Mesenchymal stem cell (in vitro differentiated cells and primary cell): ENCODE measurements around the gene ALDH18A1.

Experiments
- DNase-seq: peaks from one replicate; pipeline ENCODE4 v3.0.0-alpha.2; 2013
- H2AFZ ChIP-seq: one replicate; pipeline ENCODE4 v1.6.1; 2013; ENCODE audit warnings: low read depth, mild to moderate bottlenecking, control low read depth, inconsistent platforms, low read length, moderate library complexity
- H2AK5ac ChIP-seq: 2 replicates; pipeline ENCODE4 v1.6.1; 2013; ENCODE audit warnings: low read length, moderate library complexity, mild to moderate bottlenecking, inconsistent platforms; ENCODE audit not compliant: severe bottlenecking
- H2BK120ac ChIP-seq: one replicate; pipeline ENCODE4 v1.6.1; 2013; ENCODE audit warnings: low read depth, mild to moderate bottlenecking, inconsistent platforms, low read length, moderate library complexity
- H2BK12ac ChIP-seq, 2 experiments: one replicate each; pipeline ENCODE4 v1.6.1; 2013; ENCODE audit warnings: inconsistent platforms in 2 of 2, low read length in 2 of 2, mild to moderate bottlenecking in 2 of 2, moderate library complexity in 2 of 2, control low read depth in 1 of 2
- H2BK15ac ChIP-seq: one replicate; pipeline ENCODE4 v1.6.1; 2013; ENCODE audit warnings: mild to moderate bottlenecking, low read depth, inconsistent platforms; ENCODE audit not compliant: poor library complexity, severe bottlenecking
- H2BK5ac ChIP-seq: 2 replicates; pipeline ENCODE4 v1.6.1; 2013; ENCODE audit warnings: low read depth, mild to moderate bottlenecking, low read length, control low read depth, inconsistent platforms; ENCODE audit not compliant: poor library complexity, severe bottlenecking
- H3K14ac ChIP-seq, 2 experiments: one replicate each; pipeline ENCODE4 v1.6.1; 2013; ENCODE audit warnings: inconsistent platforms in 2 of 2, low read length in 2 of 2, control low read depth in 1 of 2, mild to moderate bottlenecking in 1 of 2, moderate library complexity in 1 of 2
- H3K18ac ChIP-seq, 2 experiments: one replicate each; pipeline ENCODE4 v1.6.1; 2013; ENCODE audit warnings: inconsistent platforms in 2 of 2, low read length in 2 of 2, control low read depth in 1 of 2, low read depth in 1 of 2, mild to moderate bottlenecking in 1 of 2
- H3K23ac ChIP-seq, 2 experiments: one replicate each; pipeline ENCODE4 v1.6.1; 2013; ENCODE audit warnings: inconsistent platforms in 2 of 2, low read length in 2 of 2, mild to moderate bottlenecking in 2 of 2, moderate library complexity in 2 of 2, control low read depth in 1 of 2
- H3K27ac ChIP-seq: 2 replicates; pipeline ENCODE4 v1.5.1; 2013; ENCODE audit warnings: mild to moderate bottlenecking, moderate library complexity, low read length, control low read depth, inconsistent platforms; ENCODE audit not compliant: poor library complexity, severe bottlenecking
- H3K27me3 ChIP-seq, 2 experiments: 2 replicates each; pipeline versions ENCODE4 v1.6.1 to v1.7.0; 2013; ENCODE audit warnings: low read length in 2 of 2, mild to moderate bottlenecking in 2 of 2, moderate library complexity in 2 of 2, control low read depth in 1 of 2, inconsistent platforms in 1 of 2; ENCODE audit not compliant: control insufficient read depth in 1 of 2, insufficient read depth in 1 of 2
- H3K36me3 ChIP-seq, 2 experiments: 2 replicates each; pipeline versions ENCODE4 v1.6.1 to v1.7.0; 2013; ENCODE audit warnings: low read length in 2 of 2, control low read depth in 1 of 2, inconsistent platforms in 1 of 2, low read depth in 1 of 2, mild to moderate bottlenecking in 1 of 2; ENCODE audit not compliant: insufficient read depth in 2 of 2, control insufficient read depth in 1 of 2
- H3K4ac ChIP-seq, 2 experiments: one replicate each; pipeline ENCODE4 v1.6.1; 2013; ENCODE audit warnings: inconsistent platforms in 2 of 2, low read length in 2 of 2, mild to moderate bottlenecking in 2 of 2, moderate library complexity in 2 of 2, control low read depth in 1 of 2, low read depth in 1 of 2
- H3K4me1 ChIP-seq: 2 replicates; pipeline ENCODE4 v1.6.1; 2013; ENCODE audit warnings: low read depth, low read length, control low read depth; ENCODE audit not compliant: control insufficient read depth, insufficient read depth
- H3K4me2 ChIP-seq: 2 replicates; pipeline ENCODE4 v1.6.1; 2013; ENCODE audit warnings: low read length, mild to moderate bottlenecking, inconsistent platforms; ENCODE audit not compliant: poor library complexity, severe bottlenecking
- H3K4me3 ChIP-seq, 2 experiments: 2 replicates each; pipeline versions ENCODE4 v1.5.1 to v1.7.0; 2013; ENCODE audit warnings: low read length in 2 of 2, mild to moderate bottlenecking in 2 of 2, control low read depth in 1 of 2, low read depth in 1 of 2; ENCODE audit not compliant: insufficient read depth in 1 of 2
- H3K79me1 ChIP-seq: replicated peaks from 2 replicates; pipeline ENCODE4 v1.6.1; 2013; ENCODE audit warnings: mild to moderate bottlenecking, control low read depth, low read length, inconsistent platforms; ENCODE audit not compliant: poor library complexity, severe bottlenecking
- H3K9ac ChIP-seq: 2 replicates; pipeline ENCODE4 v1.7.0; 2013; ENCODE audit warnings: mild to moderate bottlenecking, low read length, moderate library complexity
- H3K9me3 ChIP-seq: 2 replicates; pipeline ENCODE4 v1.7.0; 2013; ENCODE audit warnings: mild to moderate bottlenecking, low read length; ENCODE audit not compliant: control insufficient read depth
- H4K8ac ChIP-seq: one replicate; pipeline ENCODE4 v1.6.1; 2013; ENCODE audit warnings: inconsistent platforms, mild to moderate bottlenecking, low read length, moderate library complexity
- H4K91ac ChIP-seq: one replicate; pipeline ENCODE4 v1.6.1; 2013; ENCODE audit warnings: mild to moderate bottlenecking, low read length, inconsistent platforms
- WGBS: methylation state at CpG from one replicate; pipeline ENCODE4 v1.1.7; 2013; ENCODE audit warnings: mixed read lengths; 5-methylcytosine and 5-hydroxymethylcytosine counted together

ALDH18A1 gene

GRCh38 chr10:95573527-95573926, 83.0 kb downstream of the ALDH18A1 start:
- H3K14ac ChIP-seq = no peak overlapping the region
- H3K18ac ChIP-seq = no peak overlapping the region
- no peak overlapping the region for H4K91ac ChIP-seq
- H4K8ac ChIP-seq = no peak overlapping the region
- no peak overlapping the region for H2BK12ac ChIP-seq
- no peaks in the 10 kb centered on the region for H3K79me1 ChIP-seq
- no peaks in the 10 kb centered on the region for H3K4me1 ChIP-seq
- no peaks in the 10 kb centered on the region for H3K36me3 ChIP-seq
- no peaks in the 10 kb centered on the region for H3K9me3 ChIP-seq
- no peak overlapping the region for H3K23ac ChIP-seq
- H3K9ac ChIP-seq = no peak overlapping the region
- no peak overlapping the region for H2BK120ac ChIP-seq
- H2BK5ac ChIP-seq = no peak overlapping the region
- no peak overlapping the region for H2BK15ac ChIP-seq
- H3K27me3 ChIP-seq = peaks cover 9 to 29% of the 10 kb centered on the region in 2 experiments
- WGBS = no CpG with 5 or more reads among the region's 3 CpGs
- H3K27ac ChIP-seq = no peak overlapping the region
- H3K4me3 ChIP-seq = no peak overlapping the region
- no peak for DNase-seq
- no peak overlapping the region for H3K4me2 ChIP-seq
- H2AK5ac ChIP-seq = no peak overlapping the region
- H2AFZ ChIP-seq = no peak overlapping the region
- H3K4ac ChIP-seq = no peak overlapping the region

GRCh38 chr10:95572131-95572820, 84.2 kb downstream of the ALDH18A1 start:
- Histone ChIP-seq H2BK120ac (no peak overlapping the region), H3K4me1 (peaks cover 2% of the 10 kb centered on the region), H3K4ac (no peak overlapping the region), H3K27ac (no peak overlapping the region), H3K79me1 (no peaks in the 10 kb centered on the region), H3K18ac (no peak overlapping the region), H2BK15ac (no peak overlapping the region), H4K8ac (no peak overlapping the region), H2AFZ (no peak overlapping the region), H4K91ac (no peak overlapping the region), H3K9me3 (no peaks in the 10 kb centered on the region), H2BK5ac (no peak overlapping the region), H3K36me3 (no peaks in the 10 kb centered on the region), H3K4me2 (no peak overlapping the region), H3K4me3 (no peak overlapping the region), H2AK5ac (no peak overlapping the region), H3K27me3 (peaks cover 7 to 29% of the 10 kb centered on the region in 2 experiments), H2BK12ac (no peak overlapping the region), H3K9ac (peak overlapping the region; percentile 20), H3K23ac (no peak overlapping the region), H3K14ac (no peak overlapping the region)
- DNase-seq = no peak
- 68% methylated on average over 7 of the region's 7 CpGs for WGBS

- H3K18ac ChIP-seq = no peak overlapping the region
- no peak overlapping the region for H3K23ac ChIP-seq
- no peaks in the 10 kb centered on the region for H3K9me3 ChIP-seq
- H3K4me2 ChIP-seq = no peak overlapping the region
- H2BK120ac ChIP-seq = no peak overlapping the region
- H3K4me3 ChIP-seq = no peak overlapping the region
- no peak overlapping the region for H4K91ac ChIP-seq
- H2BK15ac ChIP-seq = no peak overlapping the region
- H2AK5ac ChIP-seq = no peak overlapping the region
- no peak overlapping the region for H3K14ac ChIP-seq
- no peak overlapping the region for H3K4ac ChIP-seq
- no peak overlapping the region for H2AFZ ChIP-seq
- no peak overlapping the region for H4K8ac ChIP-seq
- H3K27ac ChIP-seq = no peak overlapping the region
- no peak overlapping the region for H2BK5ac ChIP-seq
- no peak overlapping the region for H3K9ac ChIP-seq
- peaks cover 7 to 29% of the 10 kb centered on the region in 2 experiments for H3K27me3 ChIP-seq
- H3K36me3 ChIP-seq = no peaks in the 10 kb centered on the region
- H3K4me1 ChIP-seq = peaks cover 2% of the 10 kb centered on the region
- no peak for DNase-seq
- no peaks in the 10 kb centered on the region for H3K79me1 ChIP-seq
- WGBS = 86% methylated on average over 4 of the region's 4 CpGs
- no peak overlapping the region for H2BK12ac ChIP-seq
Observed at GRCh38 chr10:95571390-95571789, 85.1 kb downstream of the ALDH18A1 start.

- Histone ChIP-seq H2AK5ac (no peak overlapping the region), H3K9me3 (no peaks in the 10 kb centered on the region), H3K79me1 (no peaks in the 10 kb centered on the region), H2BK120ac (no peak overlapping the region), H3K23ac (no peak overlapping the region), H3K4me2 (no peak overlapping the region), H3K4me1 (peaks cover 2% of the 10 kb centered on the region), H3K4ac (no peak overlapping the region), H3K27ac (no peak overlapping the region), H2AFZ (no peak overlapping the region), H4K8ac (no peak overlapping the region), H3K18ac (no peak overlapping the region), H3K27me3 (peaks cover under 1 to 17% of the 10 kb centered on the region in 2 experiments), H2BK12ac (no peak overlapping the region), H3K14ac (no peak overlapping the region), H3K36me3 (no peaks in the 10 kb centered on the region), H3K9ac (no peak overlapping the region), H3K4me3 (no peak overlapping the region), H2BK15ac (no peak overlapping the region), H4K91ac (no peak overlapping the region), H2BK5ac (no peak overlapping the region)
- no peak for DNase-seq
Observed at GRCh38 chr10:95569368-95569767, 87.1 kb downstream of the ALDH18A1 start.
